ENCODE data around the gene REC8. TPM values are rescaled to one million over a fixed set of nuclear protein-coding genes. Genes with fewer than 3 reads are reported as not detected.

The REC8 gene
- total RNA-seq, 1 donor from 2014 or later, result 4.4 TPM

Small RNA genes lying within 50 kb of the gene (microRNA-seq; reads per million reads assigned to microRNA genes)
- gene MIR7703 (ENCODE audit: borderline number of aligned reads), result not detected

Other genes starting within 250 kb of the REC8 start
- gene DHRS4, start 218.3 kb upstream of the REC8 start, total RNA-seq, result 16.8 to 18.2 TPM (median 16.9 TPM) in 3 replicates
- gene DHRS4L2, start 183.2 kb upstream of the REC8 start, total RNA-seq, result 11.9 to 17.7 TPM (median 13.9 TPM) in 3 replicates
- 0.34 to 0.60 TPM (median 0.54 TPM) in 3 replicates for gene CARMIL3, start 120.1 kb upstream of the REC8 start, total RNA-seq
- not detected in 3 replicates for gene CPNE6, start 100.5 kb upstream of the REC8 start, total RNA-seq
- 18.7 to 126 TPM (median 118 TPM) in 3 replicates for gene PCK2, start 77.8 kb upstream of the REC8 start, total RNA-seq
- gene DCAF11, start 57.3 kb upstream of the REC8 start, total RNA-seq, result 30.7 to 41.5 TPM (median 32.9 TPM) in 3 replicates
- 1.2 to 1.6 TPM (median 1.3 TPM) in 3 replicates for gene NRL, start 57.1 kb upstream of the REC8 start, total RNA-seq
- gene FITM1, start 41.4 kb upstream of the REC8 start, total RNA-seq, result 0.27 TPM in 1 of 3 replicates, not detected in the others
- 59.2 to 76.1 TPM (median 64.9 TPM) in 3 replicates for gene PSME1, start 35.9 kb upstream of the REC8 start, total RNA-seq
- gene EMC9, start 30.5 kb upstream of the REC8 start, total RNA-seq, result 14.0 to 15.3 TPM (median 14.8 TPM) in 3 replicates
- 53.6 to 78.7 TPM (median 59.7 TPM) in 3 replicates for gene PSME2, start 25.5 kb upstream of the REC8 start, total RNA-seq
- gene RNF31, start 24.6 kb upstream of the REC8 start, total RNA-seq, result 38.8 to 50.6 TPM (median 45.8 TPM) in 3 replicates
- 28.9 to 38.4 TPM (median 37.8 TPM) in 3 replicates for gene IRF9, start 10.8 kb upstream of the REC8 start, total RNA-seq
- gene IPO4, start 16.7 kb downstream of the REC8 start, total RNA-seq, result 26.7 to 46.2 TPM (median 27.4 TPM) in 3 replicates
- 60.3 to 92.0 TPM (median 61.0 TPM) in 3 replicates for gene TM9SF1, start 23.4 kb downstream of the REC8 start, total RNA-seq
- gene TSSK4, start 33.6 kb downstream of the REC8 start, total RNA-seq, result 0.46 TPM in 1 of 3 replicates, not detected in the others
- 33.1 to 36.1 TPM (median 35.3 TPM) in 3 replicates for gene CHMP4A, start 41.4 kb downstream of the REC8 start, total RNA-seq
- gene MDP1, start 44.0 kb downstream of the REC8 start, total RNA-seq, result 23.2 to 25.7 TPM (median 23.6 TPM) in 3 replicates
- 154 to 169 TPM (median 159 TPM) in 3 replicates for gene NEDD8, start 60.3 kb downstream of the REC8 start, total RNA-seq
- 43.1 to 66.5 TPM (median 47.9 TPM) in 3 replicates for gene GMPR2, start 60.8 kb downstream of the REC8 start, total RNA-seq
- gene TINF2, start 70.5 kb downstream of the REC8 start, total RNA-seq, result 60.1 to 85.5 TPM (median 72.6 TPM) in 3 replicates
- 3.2 to 5.0 TPM (median 3.3 TPM) in 3 replicates for gene TGM1, start 91.1 kb downstream of the REC8 start, total RNA-seq
- gene RABGGTA, start 99.5 kb downstream of the REC8 start, total RNA-seq, result 27.0 to 34.9 TPM (median 27.4 TPM) in 3 replicates
- gene DHRS1, start 127.7 kb downstream of the REC8 start, total RNA-seq, result 25.6 to 41.4 TPM (median 29.3 TPM) in 3 replicates
- 19.4 to 30.4 TPM (median 20.7 TPM) in 3 replicates for gene NOP9, start 127.8 kb downstream of the REC8 start, total RNA-seq
- not detected in 3 replicates for gene CIDEB, start 135.9 kb downstream of the REC8 start, total RNA-seq
- 8.8 to 18.4 TPM (median 9.1 TPM) in 3 replicates for gene LTB4R2, start 138.1 kb downstream of the REC8 start, total RNA-seq
- 6.1 to 12.0 TPM (median 7.3 TPM) in 3 replicates for gene LTB4R, start 139.4 kb downstream of the REC8 start, total RNA-seq
- 1.5 to 5.2 TPM (median 3.3 TPM) in 3 replicates for gene ADCY4, start 163.0 kb downstream of the REC8 start, total RNA-seq
- gene RIPK3, start 167.9 kb downstream of the REC8 start, total RNA-seq, result 0.80 to 1.3 TPM (median 0.90 TPM) in 3 replicates
- 93.4 to 99.2 TPM (median 97.7 TPM) in 3 replicates for gene NFATC4, start 196.1 kb downstream of the REC8 start, total RNA-seq
- 20.0 to 32.1 TPM (median 21.0 TPM) in 3 replicates for gene NYNRIN, start 226.9 kb downstream of the REC8 start, total RNA-seq